ENCODE data around the gene P4HA2. TPM values are rescaled to one million over a fixed set of nuclear protein-coding genes. Genes with fewer than 3 reads are reported as not detected.

P4HA2 gene
- total and polyA plus RNA-seq, 2 of the 8 experiments (the other 6 are each of a cell fraction or from before 2014, with no cell fraction given) = 7.4 to 9.3 TPM

DNA sequence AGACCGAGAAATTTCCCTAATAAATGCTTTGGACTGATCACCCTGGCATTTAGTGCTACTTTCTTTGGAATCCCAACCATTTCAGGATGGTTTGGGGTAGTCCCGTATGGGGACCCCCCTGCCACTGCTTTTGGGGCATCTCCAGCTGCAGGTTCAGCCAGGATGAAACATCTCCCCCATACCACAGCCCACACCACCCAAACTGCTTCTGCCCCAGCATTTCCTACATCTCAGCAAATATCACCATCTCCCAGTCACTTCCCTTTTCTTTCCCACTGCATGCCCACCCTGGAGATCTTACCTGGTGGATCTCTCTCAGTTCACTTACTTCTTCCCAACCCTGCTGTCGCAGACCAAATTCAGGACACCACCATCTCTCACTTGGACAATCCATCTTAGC lies 4.8 kb upstream of the P4HA2 start:
- H3K4me2 ChIP-seq (ENCODE audit: insufficient read depth in 1 of 2, low read depth in 2 of 2, low read length in 2 of 2) = no peak overlapping the region
- no peaks in the 10 kb centered on the region for H3K79me1 ChIP-seq (ENCODE audit: low read depth, low read length)
- H3K9ac ChIP-seq (replicated peaks in 1 of 4; ENCODE audit: extremely low read depth in 1 of 4, low read depth in 3 of 4, low read length in 3 of 4) = no peak overlapping the region
- no peak overlapping the region for H2AK5ac ChIP-seq (ENCODE audit: low read depth, low read length)
- no peak overlapping the region for H2BK12ac ChIP-seq (ENCODE audit: low read depth, low read length)
- no peak overlapping the region for H2BK15ac ChIP-seq (ENCODE audit: low read length)
- no peak overlapping the region for H3K4ac ChIP-seq (replicated peaks; ENCODE audit: insufficient read length, low read depth, low read length)
- no peak overlapping the region for H2BK20ac ChIP-seq (ENCODE audit: low read length)
- H2BK5ac ChIP-seq (ENCODE audit: low read depth, low read length) = no peak overlapping the region
- H3K27me3 ChIP-seq (replicated peaks in 1 of 4; ENCODE audit: control insufficient read depth in 3 of 4, extremely low read depth in 1 of 4, insufficient read depth in 3 of 4, low read length in 3 of 4) = peaks cover 0 to 12% (median 4%) of the 10 kb centered on the region in 4 experiments; a peak in 4 of 7 replicates
- DNase-seq (ENCODE audit: low read depth in 1 of 2, low spot score in 2 of 2) (no peak), FAIRE-seq (no peak)
- no peak overlapping the region for H3K23ac ChIP-seq (ENCODE audit: insufficient read length)
- no peaks in the 10 kb centered on the region for H3K9me3 ChIP-seq (ENCODE audit: insufficient read depth in 2 of 2, low read depth in 1 of 2, low read length in 1 of 2)
- ChIA-PET POLR2A (ENCODE audit: partially characterized antibody) (no interaction called here), CTCF (ENCODE audit: partially characterized antibody) (interaction anchor here (0.5 kb wide), 1 partner anchor 790 kb away, joined by 3 read pairs; no protein-coding TSS in a partner anchor)
- H4K5ac ChIP-seq (ENCODE audit: insufficient read length, low read depth, low read length) = no peak overlapping the region
- H2AFZ ChIP-seq (ENCODE audit: low read length) = no peak overlapping the region
- H3K79me2 ChIP-seq (ENCODE audit: control insufficient read depth in 1 of 2, insufficient read depth in 2 of 2, low read length in 2 of 2) = no peaks in the 10 kb centered on the region
- H3K14ac ChIP-seq (ENCODE audit: insufficient read length) = no peak overlapping the region
- no peak overlapping the region for H2BK120ac ChIP-seq (replicated peaks; ENCODE audit: low read depth, low read length)
- H3K36me3 ChIP-seq (ENCODE audit: control insufficient read depth in 2 of 4, insufficient read depth in 4 of 4, low read length in 3 of 4) = no peaks in the 10 kb centered on the region
- no peaks in the 10 kb centered on the region for H4K20me1 ChIP-seq (replicated peaks in 1 of 2; ENCODE audit: control insufficient read depth in 1 of 2, insufficient read depth in 2 of 2, low read length in 2 of 2)
- H3K27ac ChIP-seq (ENCODE audit: low read depth, low read length) = no peak overlapping the region
- 82% methylated on average over 3 of the region's 3 CpGs; no CpG with 5 or more reads in 1 of the 2 experiments for WGBS, 2 experiments (ENCODE audit: extremely low coverage in 1 of 2, insufficient coverage in 1 of 2, insufficient read length in 1 of 2, insufficient replicate concordance in 2 of 2, low coverage in 1 of 2, low lambda C conversion rate in 2 of 2, missing lambda C conversion rate in 1 of 2)
- H4K8ac ChIP-seq (ENCODE audit: extremely low read depth, insufficient read depth, low read length) = no peak overlapping the region
- no peak overlapping the region for H4K91ac ChIP-seq (replicated peaks; ENCODE audit: insufficient read length, low read length)
- no peaks in the 10 kb centered on the region; the same call in 1 of the 2 replicates for H3K23me2 ChIP-seq (ENCODE audit: low read depth, low read length)
- H3K56ac ChIP-seq (replicated peaks; ENCODE audit: insufficient read length, low read depth, low read length) = no peak overlapping the region
- H3K18ac ChIP-seq (ENCODE audit: extremely low read depth, low read length) = no peak overlapping the region
- H3K4me1 ChIP-seq (replicated peaks in 1 of 4; ENCODE audit: control insufficient read depth in 3 of 4, insufficient read depth in 4 of 4, low read length in 3 of 4) = no peaks in the 10 kb centered on the region; a peak in 1 of 7 replicates
- no peak overlapping the region for H3K4me3 ChIP-seq (ENCODE audit: extremely low read depth in 1 of 4, insufficient read depth in 2 of 4, low read depth in 3 of 4, low read length in 4 of 4)
- TF ChIP-seq, protein P1, sequence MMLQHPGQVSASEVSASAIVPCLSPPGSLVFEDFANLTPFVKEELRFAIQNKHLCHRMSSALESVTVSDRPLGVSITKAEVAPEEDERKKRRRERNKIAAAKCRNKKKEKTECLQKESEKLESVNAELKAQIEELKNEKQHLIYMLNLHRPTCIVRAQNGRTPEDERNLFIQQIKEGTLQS (IDR thresholded peaks at IDR 0.05; ENCODE audit: insufficient read depth, low read depth, low read length) = no peak
- TF ChIP-seq TEAD4 (IDR thresholded peaks at IDR 0.05; ENCODE audit: low read depth, low read length) = no peak
- no peak for TF ChIP-seq SP2 (IDR thresholded peaks at IDR 0.05; ENCODE audit: low read length)
- TF ChIP-seq CEBPB (IDR thresholded peaks at IDR 0.05; ENCODE audit: low read depth, low read length) = no peak
- no peak for TF ChIP-seq RBBP5 (IDR thresholded peaks at IDR 0.05; ENCODE audit: borderline replicate concordance, low read depth, low read length)
- no peak for TF ChIP-seq CBX8 (IDR thresholded peaks at IDR 0.05; ENCODE audit: borderline replicate concordance, low read depth, low read length)
- no peak for TF ChIP-seq NRF1 (IDR thresholded peaks at IDR 0.05; ENCODE audit: low read depth, low read length)
- TF ChIP-seq SRF (IDR thresholded peaks at IDR 0.05; ENCODE audit: low read depth, low read length) = no peak
- TF ChIP-seq SP4 (IDR thresholded peaks at IDR 0.05; ENCODE audit: low read length) = no peak
- TF ChIP-seq POLR2AphosphoS5 (IDR thresholded peaks at IDR 0.05; ENCODE audit: low read depth, low read length) = no peak
- no peak for TF ChIP-seq EP300 (IDR thresholded peaks at IDR 0.05; ENCODE audit: borderline replicate concordance in 1 of 2, low read depth in 2 of 2, low read length in 2 of 2)
- no peak for TF ChIP-seq YY1 (IDR thresholded peaks at IDR 0.05; ENCODE audit: low read depth, low read length)
- TF ChIP-seq EZH2 (IDR thresholded peaks at IDR 0.05; ENCODE audit: low read depth, low read length, severe bottlenecking) = no peak
- no peak for TF ChIP-seq RAD21 (IDR thresholded peaks at IDR 0.05 in 1 of 2, conservative IDR thresholded peaks at IDR 0.05 in 1 of 2; ENCODE audit: low read depth in 2 of 2, low read length in 2 of 2)

Measured in H1 (cell line).